Neural cell (in vitro differentiated cells): Measurements from ENCODE around the gene CCNY. TPM values are rescaled to one million over a fixed set of nuclear protein-coding genes. Genes with fewer than 3 reads are reported as not detected.

Source experiments
- H2AFZ ChIP-seq: fragments of 200-600, 300-800 bp; sonication (generic), shearing (Covaris generic); 2 replicates; pipeline ENCODE4 v1.6.0; 2014; ENCODE audit warnings: low read depth, mild to moderate bottlenecking, antibody characterized with exemption, low read length, moderate library complexity
- H3F3A ChIP-seq: fragments of 200-600 bp; shearing (Covaris generic); 2 replicates; pipeline ENCODE4 v1.6.1; 2016; ENCODE audit warnings: mild to moderate bottlenecking, moderate library complexity, mixed read lengths, antibody characterized with exemption, low read length; ENCODE audit not compliant: insufficient read depth, poor library complexity, severe bottlenecking
- H3K27ac ChIP-seq: fragments of 200-600, 300-800 bp; sonication (generic), shearing (Covaris generic); 2 replicates; pipeline ENCODE4 v1.5.1; 2014; ENCODE audit warnings: mild to moderate bottlenecking, low read length, moderate library complexity
- H3K27me3 ChIP-seq: fragments of 300-800, 200-600 bp; sonication (generic), shearing (Covaris generic); 2 replicates; pipeline ENCODE4 v1.6.0; 2014; ENCODE audit warnings: mild to moderate bottlenecking, low read depth, low read length, moderate library complexity; ENCODE audit not compliant: insufficient read depth
- H3K36me3 ChIP-seq: fragments of 300-800, 200-600 bp; sonication (generic), shearing (Covaris generic); 2 replicates; pipeline ENCODE4 v1.5.1; 2014; ENCODE audit warnings: mild to moderate bottlenecking, antibody characterized with exemption, low read length, moderate library complexity; ENCODE audit not compliant: insufficient read depth
- H3K4me2 ChIP-seq: fragments of 300-800, 200-600 bp; sonication (generic), shearing (Covaris generic); 2 replicates; pipeline ENCODE4 v1.6.0; 2014; ENCODE audit warnings: mild to moderate bottlenecking, low read length
- H3K4me3 ChIP-seq: fragments of 300-800, 200-600 bp; sonication (generic), shearing (Covaris generic); 2 replicates; pipeline ENCODE4 v1.5.1; 2014; ENCODE audit warnings: mild to moderate bottlenecking, low read length, moderate library complexity
- H3K79me2 ChIP-seq: fragments of 200-600 bp; shearing (Covaris generic); replicated peaks from 2 replicates; pipeline ENCODE4 v1.6.0; 2014; ENCODE audit warnings: mild to moderate bottlenecking, low read length, moderate library complexity; ENCODE audit not compliant: insufficient read depth
- H3K9ac ChIP-seq: fragments of 300-800, 200-600 bp; sonication (generic), shearing (Covaris generic); 2 replicates; pipeline ENCODE4 v1.6.1; 2016; ENCODE audit warnings: mild to moderate bottlenecking, low read length, mixed read lengths
- H3K9me2 ChIP-seq: fragments of 200-600 bp; shearing (Covaris generic); 2 replicates; pipeline ENCODE4 v1.6.1; 2016; ENCODE audit warnings: mild to moderate bottlenecking, low read length, mixed read lengths; ENCODE audit not compliant: insufficient read depth
- H3K9me3 ChIP-seq: fragments of 200-600, 300-800 bp; sonication (generic), shearing (Covaris generic); 2 replicates; pipeline ENCODE4 v1.6.1; 2016; ENCODE audit warnings: mild to moderate bottlenecking, mixed run types, low read length, moderate library complexity, mixed read lengths
- H4K20me1 ChIP-seq: fragments of 200-600 bp; shearing (Covaris generic); 2 replicates; pipeline ENCODE4 v1.6.1; 2016; ENCODE audit warnings: mild to moderate bottlenecking, mixed run types; ENCODE audit not compliant: insufficient read depth
- CTCF ChIP-seq: fragments of 450-650 bp; IDR thresholded peaks from 2 replicates; pipeline ENCODE4 v1.5.1; 2014; ENCODE audit warnings: antibody characterized with exemption, mild to moderate bottlenecking, moderate library complexity; ENCODE audit not compliant: poor library complexity, severe bottlenecking
- EP300 ChIP-seq: fragments of 450-650 bp; conservative IDR thresholded peaks from 2 replicates; pipeline ENCODE4 v1.6.1; 2014; ENCODE audit warnings: antibody characterized with exemption, mild to moderate bottlenecking, moderate library complexity; ENCODE audit not compliant: poor library complexity, severe bottlenecking
- EZH2 ChIP-seq: fragments of 200-600, 300-800 bp; shearing (Covaris generic), sonication (generic); IDR thresholded peaks from 2 replicates; pipeline ENCODE4 v1.6.1; 2014; ENCODE audit warnings: antibody characterized with exemption, low read length, borderline replicate concordance, mild to moderate bottlenecking; ENCODE audit not compliant: insufficient read depth, poor library complexity, severe bottlenecking
- MXI1 ChIP-seq: fragments of 450-650 bp; conservative IDR thresholded peaks from 2 replicates; pipeline ENCODE4 v1.6.1; 2014; ENCODE audit warnings: antibody characterized with exemption, mild to moderate bottlenecking; ENCODE audit not compliant: poor library complexity, severe bottlenecking
- POLR2AphosphoS5 ChIP-seq: IDR thresholded peaks from 2 replicates; pipeline ENCODE4 v1.6.1; 2012
- RAD21 ChIP-seq: fragments of 450-650 bp; conservative IDR thresholded peaks from 2 replicates; pipeline ENCODE4 v1.6.1; 2014; ENCODE audit warnings: antibody characterized with exemption, mild to moderate bottlenecking, moderate library complexity
- REST ChIP-seq: IDR thresholded peaks from 2 replicates; pipeline ENCODE4 v1.6.1; 2012; ENCODE audit warnings: borderline replicate concordance
- SMC3 ChIP-seq: fragments of 450-650 bp; conservative IDR thresholded peaks from 2 replicates; pipeline ENCODE4 v1.6.1; 2014; ENCODE audit warnings: antibody characterized with exemption, mild to moderate bottlenecking, moderate library complexity; ENCODE audit not compliant: poor library complexity
- TAF1 ChIP-seq: IDR thresholded peaks from 2 replicates; pipeline ENCODE4 v1.6.1; 2012; ENCODE audit warnings: low read depth
- polyA plus RNA-seq: library from polyadenylated mRNA; depleted of rRNA; stranded (reverse); fragments of >200 nt; gene quantifications from 2 replicates; pipeline ENCODE4 v1.2.3, GENCODE V29; 2014

Gene CCNY
- polyA plus RNA-seq, 1 donor from 2014 or later: 36.4 TPM

- H3K36me3 ChIP-seq: no peaks in the 10 kb centered on the region
- no peak overlapping the region for H3K27ac ChIP-seq
- H2AFZ ChIP-seq: no peak overlapping the region
- H3K4me2 ChIP-seq: no peak overlapping the region
- H3K9me2 ChIP-seq: no peaks in the 10 kb centered on the region
- H3K9ac ChIP-seq: no peak overlapping the region
- H4K20me1 ChIP-seq: no peaks in the 10 kb centered on the region
- H3K27me3 ChIP-seq: no peaks in the 10 kb centered on the region
- no peaks in the 10 kb centered on the region for H3K79me2 ChIP-seq
- no peaks in the 10 kb centered on the region for H3F3A ChIP-seq
- no peak overlapping the region for H3K4me3 ChIP-seq
- H3K9me3 ChIP-seq: no peaks in the 10 kb centered on the region
- no peak for TF ChIP-seq EP300
- no peak for TF ChIP-seq REST
- no peak for TF ChIP-seq CTCF
- no peak for TF ChIP-seq RAD21
- no peak for TF ChIP-seq SMC3
- no peak for TF ChIP-seq POLR2AphosphoS5
- TF ChIP-seq TAF1: no peak
- TF ChIP-seq MXI1: no peak
- no peak for TF ChIP-seq EZH2
Measured at GRCh38 chr10:35554461-35555056, 218.2 kb downstream of the CCNY start.

DNA sequence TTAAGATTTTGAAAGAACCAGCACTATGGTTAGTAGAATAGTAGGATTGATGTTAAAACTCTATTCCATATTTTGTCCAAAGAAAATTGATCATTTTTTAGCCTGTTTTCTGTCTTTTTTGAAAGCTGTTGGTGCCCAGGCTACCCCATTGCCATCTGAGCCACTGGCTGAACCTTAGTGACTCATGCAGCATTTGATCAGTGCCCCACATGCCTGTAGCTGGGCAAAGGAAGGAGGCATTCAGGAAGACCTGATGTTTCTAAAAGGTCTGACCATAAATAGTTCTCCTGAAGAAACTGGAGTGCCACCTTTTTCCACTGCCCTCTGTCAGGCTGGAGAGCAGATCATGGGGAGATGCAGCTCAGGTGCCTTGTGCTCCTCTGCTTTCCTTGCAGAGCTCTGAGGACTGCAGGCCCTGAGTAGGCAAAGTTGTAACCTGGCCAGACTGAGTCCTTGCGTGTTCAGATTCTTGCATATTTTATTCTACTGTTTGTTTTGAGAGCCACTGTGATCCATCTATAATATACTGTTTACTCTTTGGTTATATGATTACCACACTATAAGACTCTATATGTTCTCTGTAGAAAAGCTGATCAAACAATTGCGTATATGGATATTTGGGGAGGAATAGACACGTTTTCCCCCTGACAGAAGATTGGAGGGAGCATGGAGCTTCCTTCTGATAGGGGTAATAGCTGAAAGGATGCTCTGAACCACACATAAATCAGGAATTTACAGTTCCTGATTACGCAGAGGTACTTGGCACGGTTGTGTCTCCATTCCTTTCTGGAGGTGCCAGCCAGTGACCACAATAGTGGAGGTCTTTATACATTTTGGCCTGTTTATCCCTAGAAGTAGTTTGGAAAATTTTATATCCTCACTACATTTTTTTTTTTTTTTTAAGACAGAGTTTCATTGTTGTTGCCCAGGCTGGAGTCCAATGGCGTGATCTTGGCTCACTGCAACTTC lies 219.9 kb downstream of the CCNY start:
- TF ChIP-seq REST (no peak), TAF1 (no peak), SMC3 (no peak), EP300 (no peak), POLR2AphosphoS5 (no peak), RAD21 (no peak), EZH2 (no peak), CTCF (no peak)
- no peak overlapping the region for H3K4me2 ChIP-seq
- H4K20me1 ChIP-seq: no peaks in the 10 kb centered on the region
- no peaks in the 10 kb centered on the region for H3K36me3 ChIP-seq
- no peaks in the 10 kb centered on the region for H3K79me2 ChIP-seq
- H3K27ac ChIP-seq: no peak overlapping the region
- no peak overlapping the region for H2AFZ ChIP-seq
- H3K4me3 ChIP-seq: no peak overlapping the region
- H3K9me3 ChIP-seq: no peaks in the 10 kb centered on the region
- no peaks in the 10 kb centered on the region for H3K27me3 ChIP-seq
- H3K9me2 ChIP-seq: no peaks in the 10 kb centered on the region
- no peak overlapping the region for H3K9ac ChIP-seq
- H3F3A ChIP-seq: no peaks in the 10 kb centered on the region
